ENCODE results near the gene FCRL1.

Gene FCRL1

DNA sequence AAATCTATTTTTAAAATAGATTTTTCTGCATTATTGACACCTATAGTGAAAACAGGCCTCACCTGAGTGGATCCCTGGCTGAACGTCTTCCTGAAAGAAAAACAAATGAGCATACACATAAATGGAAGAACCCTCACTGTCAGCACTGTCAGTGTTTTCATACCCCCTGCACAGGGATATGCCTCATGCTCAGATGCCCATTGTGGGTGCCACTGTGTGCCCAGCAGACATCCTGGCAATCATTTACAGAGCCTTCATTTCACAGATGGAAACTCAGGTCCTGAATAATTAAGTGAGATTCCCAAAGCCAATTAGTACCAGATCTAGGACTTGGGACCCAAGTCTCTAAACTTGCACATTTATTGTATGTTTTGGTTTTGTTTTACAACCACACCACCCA is 19.9 kb downstream of the FCRL1 start:
- no peak for DNase-seq (ENCODE audit: low read depth in 2 of 2)

DNA sequence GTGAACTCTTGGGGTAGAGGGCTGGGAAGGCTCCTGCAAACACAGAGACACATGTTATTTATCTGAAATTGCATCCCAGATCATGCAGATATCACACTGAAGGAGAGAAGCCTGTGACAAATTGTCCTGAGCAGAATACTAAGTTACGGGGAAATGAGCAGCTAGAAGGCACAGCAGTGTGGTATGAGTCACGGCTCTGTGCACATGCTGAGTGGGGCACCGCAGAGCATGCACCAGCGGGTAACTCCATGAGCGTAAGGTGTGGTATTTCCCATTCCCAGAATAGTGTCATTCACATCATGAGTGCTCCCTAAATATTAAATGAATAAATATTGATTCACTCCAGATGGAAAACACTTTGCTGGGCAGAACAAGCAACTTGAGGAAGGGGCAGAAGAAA is 21.7 kb downstream of the FCRL1 start:
- no peak for DNase-seq (ENCODE audit: low read depth in 2 of 2)

DNA sequence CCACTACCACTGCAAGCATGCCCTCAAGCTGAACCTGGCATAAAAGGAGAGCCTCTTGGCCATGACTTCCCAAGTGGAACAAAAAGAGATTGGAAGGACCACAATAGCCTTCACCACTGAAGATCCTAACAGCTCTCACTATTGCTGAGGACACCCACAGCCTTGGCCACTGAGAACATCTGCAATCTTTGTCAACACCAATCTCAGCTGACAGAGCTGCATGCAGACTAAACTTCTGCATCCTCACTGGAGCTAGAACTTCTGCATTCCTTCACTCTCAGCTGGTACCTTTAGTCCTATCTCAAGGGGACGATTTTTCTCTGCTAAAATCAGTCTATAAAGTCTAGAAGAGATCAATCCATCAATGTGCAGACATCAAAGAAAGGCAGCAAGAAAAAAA is 34.7 kb downstream of the FCRL1 start:
- DNase-seq (ENCODE audit: low read depth in 2 of 2), result no peak

DNA sequence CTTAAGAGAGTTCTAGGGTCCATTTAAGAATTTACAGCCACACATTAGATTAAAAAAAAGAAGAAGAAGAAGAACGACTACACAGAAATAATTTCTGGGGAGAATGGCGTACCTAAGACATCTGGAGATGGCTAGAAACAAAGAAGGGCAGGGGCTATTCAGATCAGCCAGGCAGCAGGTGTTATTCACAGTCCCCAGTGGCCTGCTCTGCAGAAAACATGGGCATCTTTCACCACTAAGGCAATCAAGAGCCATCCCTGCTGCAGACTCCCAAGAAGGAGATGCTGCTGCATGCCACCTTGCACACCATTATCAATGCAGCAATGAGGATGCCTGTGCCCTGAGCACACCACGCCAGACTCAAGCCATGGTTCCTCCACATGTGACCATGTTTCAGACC is 35.1 kb downstream of the FCRL1 start:
- DNase-seq (ENCODE audit: low read depth in 2 of 2), result no peak

DNA sequence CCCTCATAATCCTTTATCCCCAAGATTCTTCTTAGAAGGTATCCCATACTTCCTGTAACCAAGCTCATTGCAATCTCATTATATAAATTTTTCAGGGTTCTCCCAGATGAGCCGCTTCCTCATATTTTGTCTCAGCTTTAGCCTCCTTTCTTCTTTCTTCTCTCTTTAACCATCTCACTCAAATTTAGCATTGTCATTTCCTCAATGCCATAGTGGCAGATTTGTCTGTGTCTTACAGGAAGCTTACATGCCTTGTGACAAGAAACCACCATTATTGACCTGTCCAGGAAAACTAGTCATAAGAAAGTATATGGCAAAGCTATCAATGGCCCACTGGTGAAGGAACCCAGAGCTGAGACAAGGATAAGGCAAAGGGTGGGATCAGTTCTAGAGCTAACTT is 37.0 kb downstream of the FCRL1 start:
- DNase-seq (ENCODE audit: low read depth in 2 of 2), result no peak

DNA sequence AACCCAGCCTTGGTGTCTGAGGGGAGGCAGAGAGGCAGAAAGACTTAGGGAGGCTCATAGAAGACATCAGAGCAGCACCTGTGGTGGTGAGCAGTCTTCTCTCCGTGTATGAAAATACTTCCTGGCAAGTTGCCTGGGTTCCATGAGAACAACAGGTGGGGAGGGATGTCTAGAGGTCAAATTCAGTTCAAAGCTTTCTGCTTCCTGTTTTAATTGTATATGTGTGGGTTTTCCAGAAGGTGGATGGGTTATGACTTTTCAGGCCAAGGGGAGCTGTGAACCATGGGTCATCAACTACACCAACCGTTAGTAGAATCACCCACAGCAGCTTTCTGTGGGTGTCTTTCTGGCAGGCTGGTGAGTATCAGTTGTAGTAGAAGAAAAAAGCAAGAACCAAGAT is 38.9 kb downstream of the FCRL1 start:
- DNase-seq (ENCODE audit: low read depth in 2 of 2), result no peak

DNA sequence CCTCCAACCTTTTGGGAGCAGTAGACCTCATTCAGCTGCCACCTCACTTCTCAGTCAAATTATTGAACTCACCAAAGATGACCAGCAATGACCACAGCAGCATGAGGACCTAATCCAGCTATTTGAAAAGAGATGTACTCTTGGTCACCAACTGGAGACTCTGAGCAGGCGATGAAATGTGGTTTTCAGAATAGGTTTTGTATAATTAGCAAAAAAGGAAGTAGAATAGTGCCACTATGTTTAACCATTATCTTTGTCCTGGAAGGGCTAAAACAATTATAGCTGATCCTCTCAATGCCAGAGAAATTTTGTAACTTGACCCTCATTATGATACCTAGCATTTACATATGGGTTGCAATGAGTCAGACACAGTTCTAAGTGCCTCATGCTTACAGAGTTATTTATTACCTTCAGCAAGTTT is 42.9 kb downstream of the FCRL1 start, which contains the start of gene FCRL2:
Gene FCRL2, minus strand, starts transcription at position 162 of the 421 bp plus-strand sequence. Its CDS starts 59 bp downstream, at position 103.
- DNase-seq (ENCODE audit: low read depth in 2 of 2), result no peak

DNA sequence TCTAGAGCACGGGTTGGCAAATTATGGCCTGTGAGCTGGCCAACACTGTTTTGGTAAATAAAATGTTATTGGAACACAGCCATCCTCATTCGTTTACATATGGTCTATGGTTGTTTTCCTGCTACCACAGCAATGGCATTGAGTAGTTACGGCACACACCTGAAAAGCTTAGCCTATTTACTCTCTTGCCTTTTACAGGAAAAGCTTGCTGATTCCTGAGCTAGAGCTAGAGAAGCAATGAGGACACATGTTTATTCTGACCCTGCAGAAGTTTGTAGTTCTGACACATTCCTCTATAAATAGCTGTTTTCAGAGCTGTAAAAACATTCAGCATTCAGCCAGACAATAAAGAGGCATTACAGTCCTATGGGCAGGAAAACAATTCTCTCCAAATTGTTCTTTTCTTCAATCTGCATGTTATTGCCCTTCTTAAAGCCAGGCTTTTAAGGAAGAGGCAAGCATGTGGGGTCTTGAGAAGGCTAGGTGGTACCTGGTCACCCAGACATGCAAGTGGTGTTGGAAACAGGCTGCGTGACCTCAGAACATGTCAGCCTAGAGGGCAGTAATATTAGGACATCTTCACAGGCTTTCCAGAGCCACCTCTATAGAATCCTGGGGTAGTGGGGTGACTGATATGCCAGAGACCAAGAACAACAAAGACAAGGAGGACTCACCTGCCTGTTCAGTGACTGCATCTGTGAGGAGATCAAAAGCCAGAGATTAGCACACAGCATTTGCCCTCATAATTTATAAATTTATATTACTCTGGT is 44.6 kb downstream of the FCRL1 start:
- no peak for DNase-seq (ENCODE audit: low read depth in 2 of 2)

DNA sequence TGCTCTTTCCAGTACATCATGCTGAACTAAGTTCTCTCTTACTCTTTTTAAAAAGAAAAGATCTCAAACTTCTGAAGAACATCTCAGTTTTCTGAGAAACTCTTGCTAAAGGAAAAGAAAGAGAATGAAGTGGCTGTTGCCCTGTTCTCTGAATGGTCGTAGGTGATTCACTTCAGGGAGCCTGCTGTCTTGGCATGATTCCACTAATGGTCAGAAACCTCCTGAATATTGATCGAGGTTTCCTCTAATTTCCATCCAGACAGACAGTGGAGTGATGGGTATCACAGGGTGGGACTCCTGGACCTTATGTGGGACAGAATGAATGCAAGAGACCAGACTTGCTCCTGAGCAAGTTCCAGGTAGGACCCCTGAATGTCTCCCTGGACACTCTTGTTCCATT is 45.5 kb downstream of the FCRL1 start:
- DNase-seq (ENCODE audit: low read depth in 2 of 2), result no peak

DNA sequence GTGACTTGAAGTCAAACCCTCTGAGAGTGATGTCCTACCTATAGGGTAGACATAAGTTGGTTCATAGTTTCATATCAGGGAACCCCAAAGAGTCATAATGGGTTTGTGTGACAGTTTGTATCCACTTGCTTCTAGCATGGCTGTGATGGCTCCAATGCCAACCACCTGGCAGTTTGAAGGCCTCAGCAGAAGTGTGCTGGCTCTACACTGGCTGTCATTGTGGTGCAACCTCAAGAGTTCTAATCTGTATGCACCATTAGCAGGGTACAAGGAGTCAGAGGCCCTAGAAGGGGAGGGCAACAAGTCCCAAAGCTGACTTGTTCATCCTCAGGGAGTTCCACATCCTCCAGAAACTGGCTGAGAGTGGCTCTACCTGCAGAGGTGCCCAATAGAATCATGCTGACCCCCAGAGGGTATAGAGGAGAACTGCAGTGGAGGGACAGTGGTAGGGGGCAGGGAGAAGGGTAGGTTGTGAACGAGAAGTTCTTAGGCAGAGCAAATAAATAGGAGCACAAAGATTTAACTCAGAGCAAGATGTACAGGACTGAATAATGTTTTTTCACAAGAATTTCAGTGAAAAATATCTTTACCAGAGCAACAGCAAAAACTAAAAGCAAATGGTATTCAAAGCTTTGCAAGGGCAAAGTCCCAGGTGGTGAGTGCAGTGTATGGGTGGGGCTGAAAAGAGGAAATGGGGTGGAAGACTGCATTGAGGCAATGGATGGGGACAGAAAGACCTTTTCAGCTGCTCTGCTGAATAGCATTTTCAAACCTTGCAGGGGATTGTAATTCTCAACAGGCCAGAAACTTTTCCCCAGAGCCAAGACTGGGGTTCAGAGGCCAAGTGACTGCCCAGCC is 46.2 kb downstream of the FCRL1 start:
- DNase-seq (ENCODE audit: low read depth in 2 of 2), result no peak

DNA sequence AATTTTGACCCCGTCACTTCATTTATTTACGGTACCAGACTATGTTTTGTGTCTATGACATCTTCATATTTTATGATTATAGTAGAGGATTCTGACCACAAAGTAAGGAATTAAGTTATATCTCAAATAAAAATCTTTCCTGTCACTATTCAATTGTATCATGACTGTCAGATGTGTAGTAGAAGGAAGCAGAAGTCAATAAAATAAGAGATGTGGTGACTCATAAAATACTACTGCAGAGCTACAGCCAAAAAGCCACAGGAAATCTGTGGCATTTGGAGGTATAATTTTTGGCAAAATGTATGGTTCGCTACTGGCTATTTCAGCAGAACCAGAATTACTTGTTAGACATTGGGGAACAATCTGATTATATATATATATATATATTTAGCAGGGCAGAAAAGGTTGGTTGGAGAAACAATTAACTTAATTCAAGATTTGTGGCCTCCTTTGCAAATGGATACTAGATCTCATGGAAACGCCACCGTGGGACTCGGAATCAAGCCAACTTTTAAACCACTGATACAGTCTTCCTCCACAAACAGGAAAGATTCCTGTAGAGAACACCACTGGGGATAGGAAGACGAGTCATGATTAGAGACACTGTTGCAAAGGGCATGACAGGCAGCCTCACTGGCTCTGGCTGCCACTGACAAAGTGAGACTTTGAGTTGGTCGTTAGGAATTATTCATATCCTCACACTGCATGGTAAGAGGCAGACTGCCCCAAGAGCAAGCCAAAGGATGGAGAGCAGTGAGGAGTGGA is 48.1 kb downstream of the FCRL1 start:
- DNase-seq (ENCODE audit: low read depth in 2 of 2), result no peak

DNA sequence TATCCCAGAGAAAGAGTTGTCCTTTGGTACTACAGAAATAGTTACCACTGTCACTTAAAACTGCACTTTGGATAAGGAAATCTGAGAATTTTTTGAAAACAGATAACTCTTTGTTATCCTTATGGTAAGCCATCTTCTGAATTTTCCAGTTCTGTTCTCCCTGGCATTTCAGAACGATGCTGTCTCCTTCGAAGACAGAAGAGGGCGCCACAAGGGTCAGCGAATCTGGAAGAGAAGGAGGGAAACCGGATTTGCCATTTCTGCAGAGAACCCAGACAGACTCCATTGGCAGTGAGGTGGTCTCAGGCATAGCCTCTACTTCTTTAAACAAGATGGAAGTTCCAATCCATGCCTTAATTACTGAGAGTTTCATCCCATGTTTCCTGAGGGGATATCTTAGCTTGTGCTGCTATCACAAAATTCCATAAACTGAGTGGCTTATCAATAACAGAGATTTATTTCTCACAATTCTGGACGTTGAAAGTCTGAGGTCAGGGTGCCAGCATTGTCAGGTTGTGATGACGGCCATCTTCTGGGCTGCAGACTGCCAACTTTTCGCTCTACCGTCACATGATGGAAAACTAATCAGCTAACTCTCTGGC is 49.4 kb downstream of the FCRL1 start:
- no peak for DNase-seq (ENCODE audit: low read depth in 2 of 2)

DNA sequence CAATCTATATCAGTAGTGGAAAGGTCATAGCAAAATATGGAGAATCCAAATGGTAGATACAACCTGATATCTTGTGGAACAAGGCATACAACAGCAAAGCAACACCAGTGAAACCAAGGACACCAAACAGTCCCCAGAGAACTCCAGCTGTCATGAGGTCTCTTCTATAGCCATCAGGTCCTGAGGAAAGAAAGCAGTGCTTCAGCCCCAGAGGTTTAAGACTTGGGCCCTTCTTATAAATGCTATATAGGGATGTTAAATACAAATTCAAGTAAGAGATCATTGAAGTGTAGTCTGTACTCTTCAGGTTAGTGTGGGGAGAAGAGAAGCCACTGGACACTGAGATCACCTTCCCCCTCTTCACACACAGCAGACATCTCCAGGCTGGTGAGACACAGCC is 53.1 kb downstream of the FCRL1 start:
- no peak for DNase-seq (ENCODE audit: low read depth in 2 of 2)

DNA sequence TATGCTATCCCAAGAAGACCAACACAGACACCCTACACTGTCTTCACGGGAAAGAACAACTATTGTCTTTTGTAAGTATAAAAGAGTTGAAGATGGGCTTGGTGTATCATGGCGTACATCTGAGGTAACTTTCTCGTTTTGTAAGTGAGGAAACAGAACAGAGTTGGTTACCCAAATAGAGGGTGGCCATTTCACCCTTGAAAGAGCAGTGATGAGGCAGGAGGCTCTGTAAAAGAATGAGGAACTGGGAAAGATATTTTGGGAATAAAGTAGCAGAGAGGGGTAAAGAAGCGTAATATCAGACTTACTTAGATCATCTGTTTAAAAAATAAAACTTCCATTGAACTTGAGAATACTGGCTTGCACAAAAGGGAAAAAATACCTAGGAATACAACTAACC is 61.9 kb downstream of the FCRL1 start:
- no peak for DNase-seq (ENCODE audit: low read depth in 2 of 2)

DNA sequence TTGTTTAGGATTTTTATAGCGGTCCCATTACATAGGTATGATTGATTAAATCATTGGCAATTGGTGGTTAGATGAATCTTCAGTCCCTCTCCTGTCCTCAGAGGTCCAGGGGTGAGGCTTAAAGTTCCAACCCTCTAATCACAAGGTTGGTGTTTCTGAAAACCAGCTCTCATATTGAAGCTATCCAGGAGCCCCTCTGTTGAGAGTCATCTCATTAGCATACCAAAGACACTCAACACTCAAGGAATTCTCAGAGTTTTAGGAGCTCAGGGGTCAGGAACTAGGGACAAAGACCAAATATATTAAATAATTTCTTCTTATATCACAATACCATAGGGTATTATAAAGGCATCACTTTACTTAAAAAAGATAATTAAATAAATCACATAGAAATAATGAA is 66.3 kb downstream of the FCRL1 start:
- no peak for DNase-seq (ENCODE audit: low read depth in 2 of 2)

DNA sequence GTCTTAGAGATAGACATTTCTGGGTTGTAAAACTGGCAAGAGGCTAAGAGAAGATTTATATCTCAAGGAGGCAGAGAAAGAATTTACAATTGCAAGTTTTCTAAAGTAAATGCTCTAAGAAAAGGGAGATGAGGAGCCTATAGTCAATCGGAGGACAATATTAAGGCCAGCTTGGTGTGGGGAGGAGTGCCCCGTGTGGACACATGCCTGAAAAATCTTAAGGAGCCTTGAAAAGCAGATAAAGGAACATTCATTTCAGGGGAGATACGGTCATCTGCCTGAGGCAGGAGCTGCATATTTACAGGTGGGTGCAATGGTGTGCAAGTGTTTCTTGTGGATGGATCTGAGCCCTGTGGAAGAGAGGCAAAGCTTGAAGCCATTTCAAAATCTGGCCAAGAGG is 68.6 kb downstream of the FCRL1 start:
- DNase-seq (ENCODE audit: low read depth in 2 of 2), result no peak

DNA sequence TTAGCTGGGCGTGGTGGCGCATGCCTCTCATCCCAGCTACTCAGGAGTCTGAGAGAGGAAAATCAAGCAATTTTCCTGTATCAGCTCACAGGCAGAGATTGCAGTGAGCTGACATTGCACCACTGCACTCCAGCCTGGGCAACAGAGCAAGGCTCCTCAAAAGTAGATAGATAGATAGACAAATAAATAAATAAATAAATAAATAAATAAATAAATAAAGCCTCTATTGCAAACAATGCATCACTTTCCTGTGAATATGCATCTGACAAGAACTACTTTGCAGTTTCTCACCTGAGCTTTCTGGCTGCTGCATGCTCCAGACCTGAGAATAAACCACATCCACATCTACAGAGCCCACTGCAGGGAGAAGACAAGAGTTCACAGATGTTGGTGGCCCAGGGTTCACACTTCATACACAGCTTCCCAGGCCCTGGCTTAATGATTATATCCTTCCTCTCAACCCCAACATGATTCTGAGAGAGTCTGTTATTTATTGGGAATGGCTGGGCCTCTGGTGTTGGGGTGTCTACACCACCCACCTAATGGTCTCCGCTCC is 71.6 kb downstream of the FCRL1 start:
- DNase-seq (ENCODE audit: low read depth in 2 of 2), result no peak

All from stimulated activated CD4-positive, alpha-beta T cell treated with anti-CD3 and anti-CD28 coated beads, Interleukin-1b, Interleukin-23, amount 100 ng/mL, for 1 hour (primary cell).